ENCODE results near the gene ATP8B1. TPM values are rescaled to one million over a fixed set of nuclear protein-coding genes. Genes with fewer than 3 reads are reported as not detected.
A peak's percentile ranks its signal among the peaks of the same experiment; 100 is the strongest.

ATP8B1 gene
- total and polyA plus RNA-seq, 2 experiments from 2014 or later, result 15.8 to 43.9 TPM

- Histone ChIP-seq H3K36me3 (ENCODE audit: low read depth) (no peaks in the 10 kb centered on the region), H3K27ac (peak overlapping the region; percentile 84), H3K4me3 (peak overlapping the region; percentile 61; the same call in 1 of the 2 replicates), H3K9me3 (ENCODE audit: low read depth) (no peaks in the 10 kb centered on the region), H3K9ac (peak overlapping the region; percentile 69), H2AFZ (no peak overlapping the region), H3K27me3 (replicated peaks; ENCODE audit: insufficient read depth) (no peaks in the 10 kb centered on the region), H3K9me2 (ENCODE audit: insufficient read depth) (no peaks in the 10 kb centered on the region; the same call in 1 of the 2 replicates), H3K79me2 (ENCODE audit: insufficient read depth) (peaks cover 91% of the 10 kb centered on the region), H3F3A (ENCODE audit: insufficient read depth) (peaks cover 44% of the 10 kb centered on the region), H4K20me1 (ENCODE audit: insufficient read depth) (no peaks in the 10 kb centered on the region), H3K4me1 (ENCODE audit: insufficient read depth) (peaks cover 67% of the 10 kb centered on the region), H3K4me2 (ENCODE audit: unreplicated experiment) (peak overlapping the region; percentile 96)
- TF ChIP-seq EZH2 (IDR thresholded peaks at IDR 0.05; ENCODE audit: insufficient read depth, poor library complexity, severe bottlenecking), result no peak
- TF ChIP-seq EZH2phosphoT487 (IDR thresholded peaks at IDR 0.05; ENCODE audit: insufficient read depth, low read depth), result no peak
- peak; percentile 49 for DNase-seq
- in situ Hi-C loops (cut with MboI), result no loop called here
- 80 to 85% methylated on average over 4 of the region's 4 CpGs for WGBS, 2 experiments (ENCODE audit: low coverage in 1 of 2, low lambda C conversion rate in 2 of 2, missing lambda C conversion rate in 2 of 2)
Measured at GRCh38 chr18:57789759-57790158, 13.4 kb downstream of the ATP8B1 start.

GRCh38 chr18:57789090-57789489, 14.0 kb downstream of the ATP8B1 start:
- H3K9me3 ChIP-seq (ENCODE audit: low read depth), result no peaks in the 10 kb centered on the region
- no peaks in the 10 kb centered on the region for H4K20me1 ChIP-seq (ENCODE audit: insufficient read depth)
- in situ Hi-C loops (cut with MboI), result no loop called here
- peak overlapping the region; percentile 61 for H3K4me3 ChIP-seq
- H3K4me2 ChIP-seq (ENCODE audit: unreplicated experiment), result peak overlapping the region; percentile 96
- peak overlapping the region; percentile 11; the same call in 1 of the 2 replicates for H2AFZ ChIP-seq
- no peaks in the 10 kb centered on the region; the same call in 1 of the 2 replicates for H3K9me2 ChIP-seq (ENCODE audit: insufficient read depth)
- H3K27me3 ChIP-seq (replicated peaks; ENCODE audit: insufficient read depth), result no peaks in the 10 kb centered on the region
- H3K27ac ChIP-seq, result peak overlapping the region; percentile 84
- no peaks in the 10 kb centered on the region for H3K36me3 ChIP-seq (ENCODE audit: low read depth)
- H3K79me2 ChIP-seq (ENCODE audit: insufficient read depth), result peaks cover 91% of the 10 kb centered on the region
- TF ChIP-seq EZH2 (IDR thresholded peaks at IDR 0.05; ENCODE audit: insufficient read depth, poor library complexity, severe bottlenecking) (no peak), EZH2phosphoT487 (IDR thresholded peaks at IDR 0.05; ENCODE audit: insufficient read depth, low read depth) (no peak)
- peaks cover 46% of the 10 kb centered on the region for H3F3A ChIP-seq (ENCODE audit: insufficient read depth)
- H3K9ac ChIP-seq, result peak overlapping the region; percentile 69
- WGBS, 2 experiments (ENCODE audit: low coverage in 1 of 2, low lambda C conversion rate in 2 of 2, missing lambda C conversion rate in 2 of 2), result 0 to 3% methylated on average over 6 of the region's 6 CpGs
- peaks cover 74% of the 10 kb centered on the region for H3K4me1 ChIP-seq (ENCODE audit: insufficient read depth)
- peak; percentile 70 for DNase-seq

- Histone ChIP-seq H3K9ac (no peak overlapping the region), H3K9me2 (ENCODE audit: insufficient read depth) (no peaks in the 10 kb centered on the region; the same call in 1 of the 2 replicates), H3K9me3 (ENCODE audit: low read depth) (no peaks in the 10 kb centered on the region), H3K27ac (no peak overlapping the region), H3K79me2 (ENCODE audit: insufficient read depth) (peaks cover 91% of the 10 kb centered on the region), H3K4me2 (ENCODE audit: unreplicated experiment) (no peak overlapping the region), H2AFZ (no peak overlapping the region), H3K27me3 (replicated peaks; ENCODE audit: insufficient read depth) (no peaks in the 10 kb centered on the region), H3K4me3 (no peak overlapping the region), H3K4me1 (ENCODE audit: insufficient read depth) (peaks cover 64% of the 10 kb centered on the region), H4K20me1 (ENCODE audit: insufficient read depth) (no peaks in the 10 kb centered on the region), H3F3A (ENCODE audit: insufficient read depth) (peaks cover 46% of the 10 kb centered on the region), H3K36me3 (ENCODE audit: low read depth) (no peaks in the 10 kb centered on the region)
- TF ChIP-seq EZH2 (IDR thresholded peaks at IDR 0.05; ENCODE audit: insufficient read depth, poor library complexity, severe bottlenecking) (no peak), EZH2phosphoT487 (IDR thresholded peaks at IDR 0.05; ENCODE audit: insufficient read depth, low read depth) (no peak)
- DNase-seq, result no peak
- WGBS, 2 experiments (ENCODE audit: low coverage in 1 of 2, low lambda C conversion rate in 2 of 2, missing lambda C conversion rate in 2 of 2), result 82 to 86% methylated on average over 11 of the region's 11 CpGs
- in situ Hi-C loops (cut with MboI), result no loop called here
Measured at GRCh38 chr18:57787068-57787685, 15.9 kb downstream of the ATP8B1 start.

- no peak for TF ChIP-seq EZH2phosphoT487 (IDR thresholded peaks at IDR 0.05; ENCODE audit: insufficient read depth, low read depth)
- TF ChIP-seq EZH2 (IDR thresholded peaks at IDR 0.05; ENCODE audit: insufficient read depth, poor library complexity, severe bottlenecking), result no peak
- no peak overlapping the region for H3K4me3 ChIP-seq
- H3K9me3 ChIP-seq (ENCODE audit: low read depth), result no peaks in the 10 kb centered on the region
- no peaks in the 10 kb centered on the region for H4K20me1 ChIP-seq (ENCODE audit: insufficient read depth)
- no peaks in the 10 kb centered on the region for H3K27me3 ChIP-seq (replicated peaks; ENCODE audit: insufficient read depth)
- in situ Hi-C loops (cut with MboI), result no loop called here
- H2AFZ ChIP-seq, result no peak overlapping the region
- H3K4me2 ChIP-seq (ENCODE audit: unreplicated experiment), result no peak overlapping the region
- H3K27ac ChIP-seq, result no peak overlapping the region
- peaks cover 91% of the 10 kb centered on the region for H3K79me2 ChIP-seq (ENCODE audit: insufficient read depth)
- 97% methylated on average over 8 of the region's 8 CpGs for WGBS, 2 experiments (ENCODE audit: low coverage in 1 of 2, low lambda C conversion rate in 2 of 2, missing lambda C conversion rate in 2 of 2)
- no peak for DNase-seq
- H3K9me2 ChIP-seq (ENCODE audit: insufficient read depth), result no peaks in the 10 kb centered on the region; the same call in 1 of the 2 replicates
- H3K4me1 ChIP-seq (ENCODE audit: insufficient read depth), result peaks cover 68% of the 10 kb centered on the region
- H3K9ac ChIP-seq, result no peak overlapping the region
- H3F3A ChIP-seq (ENCODE audit: insufficient read depth), result peaks cover 53% of the 10 kb centered on the region
- H3K36me3 ChIP-seq (ENCODE audit: low read depth), result no peaks in the 10 kb centered on the region; the same call in 1 of the 2 replicates
Measured at GRCh38 chr18:57785751-57786437, 17.2 kb downstream of the ATP8B1 start.

All from GM23248 (cell line).